OCI-LY7 (cell line): ENCODE measurements around the gene LUC7L3. TPM values are rescaled to one million over a fixed set of nuclear protein-coding genes. Genes with fewer than 3 reads are reported as not detected.

Experiments
- BruUV-seq: library from RNA; stranded (reverse); fragments of 400-500 nt; replicated peaks from 2 replicates; lab custom pipeline; 2021; lab: Mats Ljungman, UMichigan
- CTCF ChIA-PET: fragments of 300-600 bp; sonication (Branson Sonifier 250); formaldehyde crosslinking; loops from one replicate; lab custom pipeline; 2022; ENCODE audit warnings: antibody characterized with exemption; ENCODE audit not compliant: unreplicated experiment; lab: Charles Lee
- POLR2A ChIA-PET: fragments of 300-600 bp; sonication (Branson Sonifier 250); formaldehyde crosslinking; loops from one replicate; lab custom pipeline; 2022; ENCODE audit warnings: antibody characterized with exemption; lab: Charles Lee
- DNase-seq: peaks from one replicate; pipeline ENCODE4 v3.0.0-alpha.2; 2015; ENCODE audit warnings: low spot score
- H2AFZ ChIP-seq: fragments of 200-600 bp; sonication (generic), shearing (Covaris generic); 2 replicates; pipeline ENCODE4 v1.6.1; 2014; ENCODE audit warnings: mild to moderate bottlenecking, antibody characterized with exemption, low read length, moderate library complexity
- H3K27ac ChIP-seq: fragments of 200-600 bp; sonication (generic); 2 replicates; pipeline ENCODE4 v1.5.1; 2014; ENCODE audit warnings: mixed run types, low read depth, mild to moderate bottlenecking, moderate library complexity, low read length, inconsistent platforms; ENCODE audit not compliant: poor library complexity, severe bottlenecking
- H3K36me3 ChIP-seq: fragments of 200-600 bp; sonication (generic); 2 replicates; pipeline ENCODE4 v1.6.1; 2014; ENCODE audit warnings: mild to moderate bottlenecking, antibody characterized with exemption, low read length, moderate library complexity, mixed read lengths; ENCODE audit not compliant: insufficient read depth
- H3K4me1 ChIP-seq: fragments of 200-600 bp; sonication (generic); 2 replicates; pipeline ENCODE4 v1.5.1; 2014; ENCODE audit warnings: mild to moderate bottlenecking, low read length; ENCODE audit not compliant: insufficient read depth, poor library complexity, severe bottlenecking
- H3K4me2 ChIP-seq: fragments of 200-600 bp; sonication (generic); 2 replicates; pipeline ENCODE4 v1.6.1; 2014; ENCODE audit warnings: mild to moderate bottlenecking, low read length
- H3K4me3 ChIP-seq: fragments of 200-600 bp; sonication (generic); 2 replicates; pipeline ENCODE4 v1.5.1; 2014; ENCODE audit warnings: mild to moderate bottlenecking, low read depth, low read length; ENCODE audit not compliant: poor library complexity, severe bottlenecking
- H3K79me2 ChIP-seq: fragments of 200-600 bp; sonication (generic); 2 replicates; pipeline ENCODE4 v1.6.1; 2016; ENCODE audit warnings: low read depth, mild to moderate bottlenecking, low read length, moderate library complexity, mixed read lengths; ENCODE audit not compliant: insufficient read depth
- H3K9me2 ChIP-seq: fragments of 200-600 bp; sonication (generic); 2 replicates; pipeline ENCODE4 v1.6.1; 2016; ENCODE audit warnings: mild to moderate bottlenecking, low read length, mixed read lengths; ENCODE audit not compliant: insufficient read depth
- H3K9me3 ChIP-seq: fragments of 200-600 bp; sonication (generic); 2 replicates; pipeline ENCODE4 v1.6.1; 2014; ENCODE audit warnings: mild to moderate bottlenecking, mixed run types, low read length, mixed read lengths
- H4K20me1 ChIP-seq: fragments of 200-600 bp; sonication (generic); 2 replicates; pipeline ENCODE4 v1.6.1; 2014; ENCODE audit warnings: mild to moderate bottlenecking, antibody characterized with exemption, low read length, moderate library complexity, mixed read lengths; ENCODE audit not compliant: insufficient read depth
- CTCF ChIP-seq: fragments of 200-600 bp; sonication (generic); conservative IDR thresholded peaks from 2 replicates; pipeline ENCODE4 v1.5.1; 2014; ENCODE audit warnings: mild to moderate bottlenecking, antibody characterized with exemption, low read length, moderate library complexity, mixed read lengths
- EZH2phosphoT487 ChIP-seq: fragments of 200-600 bp; sonication (generic); IDR thresholded peaks from 2 replicates; pipeline ENCODE4 v1.6.1; 2018; ENCODE audit warnings: low read depth, borderline replicate concordance, mild to moderate bottlenecking, mixed run types, antibody characterized with exemption, low read length, moderate library complexity, mixed read lengths
- intact Hi-C: fragments of 100-400 bp; cut with micrococcal nuclease; formaldehyde crosslinking; loops from one replicate; pipeline ENCODE4 v1.10.0; 2022; ENCODE audit not compliant: unreplicated experiment
- total RNA-seq, 2 experiments: library from RNA; depleted of rRNA in 1 of 2; stranded (reverse); fragments of >200 nt in 1 of 2; shearing (Covaris generic) in 1 of 2; gene quantifications; 2 replicates each; pipeline ENCODE4 v1.2.3, GENCODE V29; 2014 to 2022

LUC7L3 gene
- total RNA-seq, 2 experiments from 2014 or later = 109 to 190 TPM

- intact Hi-C loops = loop anchor here (1.0 to 5.0 kb wide), 3 partner anchors 38 to 172 kb away; no protein-coding TSS in a partner anchor
- no peak overlapping the region for H3K27ac ChIP-seq
- H3K9me2 ChIP-seq = no peaks in the 10 kb centered on the region
- POLR2A ChIA-PET = no interaction called here
- H2AFZ ChIP-seq = no peak overlapping the region
- no peak overlapping the region for H3K4me2 ChIP-seq
- no peak for DNase-seq
- no peak overlapping the region for H3K4me3 ChIP-seq
- TF ChIP-seq EZH2phosphoT487 = no peak
- TF ChIP-seq CTCF = no peak
- CTCF ChIA-PET = interaction anchor here (1.0 kb wide), 1 partner anchor 79 kb away, joined by 3 read pairs; no protein-coding TSS in a partner anchor
- no peaks in the 10 kb centered on the region for H4K20me1 ChIP-seq
- H3K79me2 ChIP-seq = no peaks in the 10 kb centered on the region
- BruUV-seq = no TSS peak
- H3K9me3 ChIP-seq = no peaks in the 10 kb centered on the region
- no peaks in the 10 kb centered on the region for H3K4me1 ChIP-seq
- H3K36me3 ChIP-seq = no peaks in the 10 kb centered on the region
These were observed 64.5 kb downstream of the LUC7L3 start for GRCh38 chr17:50783905-50784304.

- Histone ChIP-seq H3K4me2 (no peak overlapping the region), H2AFZ (no peak overlapping the region), H3K79me2 (no peaks in the 10 kb centered on the region), H4K20me1 (no peaks in the 10 kb centered on the region), H3K36me3 (no peaks in the 10 kb centered on the region), H3K9me3 (no peaks in the 10 kb centered on the region), H3K4me1 (no peaks in the 10 kb centered on the region), H3K9me2 (no peaks in the 10 kb centered on the region), H3K4me3 (no peak overlapping the region), H3K27ac (no peak overlapping the region)
- ChIA-PET CTCF (interaction anchor here (0.7 to 1.0 kb wide), 3 partner anchors 33 to 67 kb away, joined by 3 to 5 read pairs (median 3); no protein-coding TSS in a partner anchor), POLR2A (no interaction called here)
- TF ChIP-seq EZH2phosphoT487 (no peak), CTCF (no peak)
- intact Hi-C loops = no loop called here
- BruUV-seq = no TSS peak
- no peak for DNase-seq
These were observed 65.7 kb downstream of the LUC7L3 start for GRCh38 chr17:50785126-50785525.

- Histone ChIP-seq H2AFZ (no peak overlapping the region), H3K4me1 (no peaks in the 10 kb centered on the region), H3K4me2 (no peak overlapping the region), H3K9me2 (no peaks in the 10 kb centered on the region), H3K4me3 (no peak overlapping the region), H3K27ac (no peak overlapping the region), H3K36me3 (no peaks in the 10 kb centered on the region), H3K79me2 (no peaks in the 10 kb centered on the region), H4K20me1 (no peaks in the 10 kb centered on the region), H3K9me3 (no peaks in the 10 kb centered on the region)
- intact Hi-C loops = no loop called here
- DNase-seq = no peak
- no peak for TF ChIP-seq CTCF
- TF ChIP-seq EZH2phosphoT487 = no peak
- ChIA-PET CTCF (interaction anchor here (0.9 kb wide), 2 partner anchors 10 to 66 kb away, joined by 3 to 4 read pairs; no protein-coding TSS in a partner anchor), POLR2A (interaction anchor here (0.8 kb wide), 1 partner anchor 144 kb away, joined by 4 read pairs; no protein-coding TSS in a partner anchor)
- BruUV-seq = no TSS peak
These were observed 66.7 kb downstream of the LUC7L3 start for GRCh38 chr17:50785946-50786570.
